Measurements from ENCODE around the gene LPAR1.

GRCh38 chr9:111029260-111029659 is 9.0 kb downstream of the LPAR1 start:
- TF ChIP-seq, protein P1, sequence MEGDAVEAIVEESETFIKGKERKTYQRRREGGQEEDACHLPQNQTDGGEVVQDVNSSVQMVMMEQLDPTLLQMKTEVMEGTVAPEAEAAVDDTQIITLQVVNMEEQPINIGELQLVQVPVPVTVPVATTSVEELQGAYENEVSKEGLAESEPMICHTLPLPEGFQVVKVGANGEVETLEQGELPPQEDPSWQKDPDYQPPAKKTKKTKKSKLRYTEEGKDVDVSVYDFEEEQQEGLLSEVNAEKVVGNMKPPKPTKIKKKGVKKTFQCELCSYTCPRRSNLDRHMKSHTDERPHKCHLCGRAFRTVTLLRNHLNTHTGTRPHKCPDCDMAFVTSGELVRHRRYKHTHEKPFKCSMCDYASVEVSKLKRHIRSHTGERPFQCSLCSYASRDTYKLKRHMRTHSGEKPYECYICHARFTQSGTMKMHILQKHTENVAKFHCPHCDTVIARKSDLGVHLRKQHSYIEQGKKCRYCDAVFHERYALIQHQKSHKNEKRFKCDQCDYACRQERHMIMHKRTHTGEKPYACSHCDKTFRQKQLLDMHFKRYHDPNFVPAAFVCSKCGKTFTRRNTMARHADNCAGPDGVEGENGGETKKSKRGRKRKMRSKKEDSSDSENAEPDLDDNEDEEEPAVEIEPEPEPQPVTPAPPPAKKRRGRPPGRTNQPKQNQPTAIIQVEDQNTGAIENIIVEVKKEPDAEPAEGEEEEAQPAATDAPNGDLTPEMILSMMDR (IDR thresholded peaks at IDR 0.05), result no peak
- no peak for TF ChIP-seq EZH2 (IDR thresholded peaks at IDR 0.05)
- TF ChIP-seq EZH2phosphoT487 (IDR thresholded peaks at IDR 0.05), result no peak
